ENCODE data around the gene PSAPL1. TPM values are rescaled to one million over a fixed set of nuclear protein-coding genes. Genes with fewer than 3 reads are reported as not detected.

Gene PSAPL1
- total and polyA plus RNA-seq, 2 of the 8 experiments (the other 6 are each of a cell fraction or from before 2014, with no cell fraction given), result 0.03 TPM; not detected in 1

- TF ChIP-seq BRCA1 (IDR thresholded peaks at IDR 0.05; ENCODE audit: low read depth, low read length) (no peak), JUND (IDR thresholded peaks at IDR 0.05; ENCODE audit: low read length) (no peak), NRF1 (IDR thresholded peaks at IDR 0.05; ENCODE audit: low read depth, low read length) (no peak), EP300 (IDR thresholded peaks at IDR 0.05; ENCODE audit: borderline replicate concordance in 1 of 2, low read depth in 2 of 2, low read length in 2 of 2) (no peak)
Measured at GRCh38 chr4:7422898-7423180, 11.9 kb downstream of the PSAPL1 start (continued).

Data from H1 (cell line).